HK-2 (cell line): ENCODE data around the gene HTR4.
"Not testable (repeated sequence)": the region's sequence is repeated elsewhere in the genome, so short reads cannot be mapped to it uniquely, and the experiment has no call there.

Source experiments
- DNase-seq: peaks from one replicate; pipeline ENCODE4 v3.0.0-alpha.2; 2018; ENCODE audit not compliant: unreplicated experiment

Gene HTR4

GRCh38 chr5:148653836-148654781 lies at the start of gene HTR4:
TSS of gene HTR4 (minus strand) at chr5:148654527. CDS start at chr5:148637014, 17,513 bp downstream.
- DNase-seq: no peak

- no peak for DNase-seq
These were observed 47.8 kb upstream of the HTR4 start for GRCh38 chr5:148702019-148702596.

- no peak for DNase-seq
These were observed 44.7 kb upstream of the HTR4 start for GRCh38 chr5:148699028-148699427.

GRCh38 chr5:148697809-148698196 lies 43.5 kb upstream of the HTR4 start:
- DNase-seq: no peak

- DNase-seq: no peak
These were observed 43.0 kb upstream of the HTR4 start for GRCh38 chr5:148697180-148697808.

GRCh38 chr5:148696187-148697036 lies 42.1 kb upstream of the HTR4 start:
- DNase-seq: no peak

- DNase-seq: no peak
These were observed 36.6 kb upstream of the HTR4 start for GRCh38 chr5:148690945-148691344.

GRCh38 chr5:148688787-148689186 lies 34.5 kb upstream of the HTR4 start:
- no peak for DNase-seq

- DNase-seq: no peak
These were observed 33.5 kb upstream of the HTR4 start for GRCh38 chr5:148687871-148688270.

- DNase-seq: no peak
These were observed 33.1 kb upstream of the HTR4 start for GRCh38 chr5:148687427-148687826.

- DNase-seq: no peak
These were observed 32.3 kb upstream of the HTR4 start for GRCh38 chr5:148686660-148687059.

GRCh38 chr5:148685520-148686134 lies 31.3 kb upstream of the HTR4 start:
- no peak for DNase-seq

GRCh38 chr5:148684528-148684927 lies 30.2 kb upstream of the HTR4 start:
- DNase-seq: no peak

GRCh38 chr5:148683651-148684050 lies 29.3 kb upstream of the HTR4 start:
- no peak for DNase-seq

GRCh38 chr5:148682058-148683026 lies 28.0 kb upstream of the HTR4 start:
- DNase-seq: no peak

GRCh38 chr5:148681157-148682057 lies 27.1 kb upstream of the HTR4 start:
- DNase-seq: no peak

GRCh38 chr5:148673704-148674103 lies 19.4 kb upstream of the HTR4 start:
- not testable (repeated sequence) for DNase-seq

- no peak for DNase-seq
These were observed 12.0 kb upstream of the HTR4 start for GRCh38 chr5:148666353-148666752.

GRCh38 chr5:148665431-148665830 lies 11.1 kb upstream of the HTR4 start:
- DNase-seq: no peak
